NB4 (cell line): ENCODE results near the gene HTT.

Experiments used
- MAX ChIP-seq: IDR thresholded peaks from 2 replicates; pipeline ENCODE4 v1.6.1; 2011; ENCODE audit warnings: low read depth, low read length
- MYC ChIP-seq: IDR thresholded peaks from 2 replicates; pipeline ENCODE4 v1.6.1; 2011; ENCODE audit warnings: low read depth, low read length
- POLR2A ChIP-seq: IDR thresholded peaks from 2 replicates; pipeline ENCODE4 v1.6.1; 2011; ENCODE audit warnings: mild to moderate bottlenecking; ENCODE audit not compliant: insufficient read length; ENCODE audit errors: extremely low read depth
- TF ChIP-seq, protein P1 (sequence below): IDR thresholded peaks from one replicate; pipeline ENCODE4 v1.5.1; 2012; ENCODE audit warnings: low read depth, low read length

DNA sequence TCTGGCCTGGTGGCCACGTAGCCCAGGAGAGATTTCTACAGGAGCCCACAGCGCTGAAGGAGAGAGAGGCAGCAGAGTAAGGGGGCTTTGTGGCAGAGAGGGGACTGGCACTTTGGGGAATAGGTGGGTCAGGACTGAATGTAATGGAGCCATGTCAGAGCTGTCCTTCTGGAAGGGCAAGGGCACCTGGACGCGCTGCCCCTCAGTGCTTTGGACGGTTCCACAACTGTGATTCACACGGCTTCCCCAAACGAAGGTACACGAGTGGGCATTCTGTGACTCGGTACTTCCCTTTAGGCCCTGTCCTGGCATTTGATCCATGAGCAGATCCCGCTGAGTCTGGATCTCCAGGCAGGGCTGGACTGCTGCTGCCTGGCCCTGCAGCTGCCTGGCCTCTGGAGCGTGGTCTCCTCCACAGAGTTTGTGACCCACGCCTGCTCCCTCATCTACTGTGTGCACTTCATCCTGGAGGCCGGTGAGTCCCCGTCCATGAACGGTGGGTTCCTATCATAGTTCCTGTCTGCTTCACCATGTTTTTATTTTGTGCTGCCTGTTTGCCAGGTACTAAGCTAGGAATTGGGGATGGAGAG, 139.3 kb downstream of the HTT start:
- TF ChIP-seq, protein P1, sequence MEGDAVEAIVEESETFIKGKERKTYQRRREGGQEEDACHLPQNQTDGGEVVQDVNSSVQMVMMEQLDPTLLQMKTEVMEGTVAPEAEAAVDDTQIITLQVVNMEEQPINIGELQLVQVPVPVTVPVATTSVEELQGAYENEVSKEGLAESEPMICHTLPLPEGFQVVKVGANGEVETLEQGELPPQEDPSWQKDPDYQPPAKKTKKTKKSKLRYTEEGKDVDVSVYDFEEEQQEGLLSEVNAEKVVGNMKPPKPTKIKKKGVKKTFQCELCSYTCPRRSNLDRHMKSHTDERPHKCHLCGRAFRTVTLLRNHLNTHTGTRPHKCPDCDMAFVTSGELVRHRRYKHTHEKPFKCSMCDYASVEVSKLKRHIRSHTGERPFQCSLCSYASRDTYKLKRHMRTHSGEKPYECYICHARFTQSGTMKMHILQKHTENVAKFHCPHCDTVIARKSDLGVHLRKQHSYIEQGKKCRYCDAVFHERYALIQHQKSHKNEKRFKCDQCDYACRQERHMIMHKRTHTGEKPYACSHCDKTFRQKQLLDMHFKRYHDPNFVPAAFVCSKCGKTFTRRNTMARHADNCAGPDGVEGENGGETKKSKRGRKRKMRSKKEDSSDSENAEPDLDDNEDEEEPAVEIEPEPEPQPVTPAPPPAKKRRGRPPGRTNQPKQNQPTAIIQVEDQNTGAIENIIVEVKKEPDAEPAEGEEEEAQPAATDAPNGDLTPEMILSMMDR, result no peak
- TF ChIP-seq POLR2A (no peak), MAX (no peak), MYC (no peak)
